Panc1 (cell line): Measurements from ENCODE around the gene MLX.

Experiments used
- POLR2AphosphoS5 ChIP-seq: IDR thresholded peaks from 2 replicates; pipeline ENCODE4 v1.6.1; 2012; ENCODE audit warnings: mild to moderate bottlenecking, low read depth, low read length, moderate library complexity
- SIN3A ChIP-seq: IDR thresholded peaks from 2 replicates; pipeline ENCODE4 v1.6.1; 2012; ENCODE audit warnings: low read depth, mild to moderate bottlenecking, low read length, moderate library complexity, borderline replicate concordance; ENCODE audit not compliant: insufficient read depth
- TF ChIP-seq, protein P1 (sequence below): fragments of 450-650 bp; IDR thresholded peaks from 2 replicates; pipeline ENCODE4 v1.5.1; 2017; ENCODE audit warnings: mild to moderate bottlenecking
- TF ChIP-seq, protein P2 (sequence below), 2 experiments: IDR thresholded peaks; 2 replicates each; pipeline ENCODE4 v1.6.1; 2011 to 2012; ENCODE audit warnings: low read depth in 2 of 2, control low read depth in 1 of 2, low read length in 1 of 2, mild to moderate bottlenecking in 1 of 2, moderate library complexity in 1 of 2; ENCODE audit not compliant: insufficient read depth in 1 of 2

- TF ChIP-seq SIN3A (no peak), POLR2AphosphoS5 (no peak)
- TF ChIP-seq, protein P1, sequence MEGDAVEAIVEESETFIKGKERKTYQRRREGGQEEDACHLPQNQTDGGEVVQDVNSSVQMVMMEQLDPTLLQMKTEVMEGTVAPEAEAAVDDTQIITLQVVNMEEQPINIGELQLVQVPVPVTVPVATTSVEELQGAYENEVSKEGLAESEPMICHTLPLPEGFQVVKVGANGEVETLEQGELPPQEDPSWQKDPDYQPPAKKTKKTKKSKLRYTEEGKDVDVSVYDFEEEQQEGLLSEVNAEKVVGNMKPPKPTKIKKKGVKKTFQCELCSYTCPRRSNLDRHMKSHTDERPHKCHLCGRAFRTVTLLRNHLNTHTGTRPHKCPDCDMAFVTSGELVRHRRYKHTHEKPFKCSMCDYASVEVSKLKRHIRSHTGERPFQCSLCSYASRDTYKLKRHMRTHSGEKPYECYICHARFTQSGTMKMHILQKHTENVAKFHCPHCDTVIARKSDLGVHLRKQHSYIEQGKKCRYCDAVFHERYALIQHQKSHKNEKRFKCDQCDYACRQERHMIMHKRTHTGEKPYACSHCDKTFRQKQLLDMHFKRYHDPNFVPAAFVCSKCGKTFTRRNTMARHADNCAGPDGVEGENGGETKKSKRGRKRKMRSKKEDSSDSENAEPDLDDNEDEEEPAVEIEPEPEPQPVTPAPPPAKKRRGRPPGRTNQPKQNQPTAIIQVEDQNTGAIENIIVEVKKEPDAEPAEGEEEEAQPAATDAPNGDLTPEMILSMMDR, result no peak
- TF ChIP-seq, protein P2, sequence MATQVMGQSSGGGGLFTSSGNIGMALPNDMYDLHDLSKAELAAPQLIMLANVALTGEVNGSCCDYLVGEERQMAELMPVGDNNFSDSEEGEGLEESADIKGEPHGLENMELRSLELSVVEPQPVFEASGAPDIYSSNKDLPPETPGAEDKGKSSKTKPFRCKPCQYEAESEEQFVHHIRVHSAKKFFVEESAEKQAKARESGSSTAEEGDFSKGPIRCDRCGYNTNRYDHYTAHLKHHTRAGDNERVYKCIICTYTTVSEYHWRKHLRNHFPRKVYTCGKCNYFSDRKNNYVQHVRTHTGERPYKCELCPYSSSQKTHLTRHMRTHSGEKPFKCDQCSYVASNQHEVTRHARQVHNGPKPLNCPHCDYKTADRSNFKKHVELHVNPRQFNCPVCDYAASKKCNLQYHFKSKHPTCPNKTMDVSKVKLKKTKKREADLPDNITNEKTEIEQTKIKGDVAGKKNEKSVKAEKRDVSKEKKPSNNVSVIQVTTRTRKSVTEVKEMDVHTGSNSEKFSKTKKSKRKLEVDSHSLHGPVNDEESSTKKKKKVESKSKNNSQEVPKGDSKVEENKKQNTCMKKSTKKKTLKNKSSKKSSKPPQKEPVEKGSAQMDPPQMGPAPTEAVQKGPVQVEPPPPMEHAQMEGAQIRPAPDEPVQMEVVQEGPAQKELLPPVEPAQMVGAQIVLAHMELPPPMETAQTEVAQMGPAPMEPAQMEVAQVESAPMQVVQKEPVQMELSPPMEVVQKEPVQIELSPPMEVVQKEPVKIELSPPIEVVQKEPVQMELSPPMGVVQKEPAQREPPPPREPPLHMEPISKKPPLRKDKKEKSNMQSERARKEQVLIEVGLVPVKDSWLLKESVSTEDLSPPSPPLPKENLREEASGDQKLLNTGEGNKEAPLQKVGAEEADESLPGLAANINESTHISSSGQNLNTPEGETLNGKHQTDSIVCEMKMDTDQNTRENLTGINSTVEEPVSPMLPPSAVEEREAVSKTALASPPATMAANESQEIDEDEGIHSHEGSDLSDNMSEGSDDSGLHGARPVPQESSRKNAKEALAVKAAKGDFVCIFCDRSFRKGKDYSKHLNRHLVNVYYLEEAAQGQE (IDR thresholded peaks at IDR 0.05; ENCODE audit: insufficient read depth in 1 of 2, low read depth in 2 of 2, low read length in 1 of 2), result no peak
Observed at GRCh38 chr17:42535155-42536047, 31.5 kb upstream of the MLX start.
